Heart left ventricle (tissue), 13 donors: Measurements from ENCODE around the gene C2orf49.

Experiments used
- CTCF ChIP-seq, 12 donors: fragments of 200-600 bp; sonication (generic) in 4 of 12; IDR thresholded peaks; one replicate each; pipeline versions ENCODE4 v1.5.0 to v1.8.0; 2018 to 2022; ENCODE audit warnings: antibody characterized with exemption in 12 of 12, mild to moderate bottlenecking in 5 of 12
- POLR2A ChIP-seq, 2 donors: fragments of 450-650 bp; IDR thresholded peaks; one replicate each; pipeline ENCODE4 v1.6.1; 2017; ENCODE audit warnings: antibody characterized with exemption in 2 of 2, mild to moderate bottlenecking in 2 of 2, moderate library complexity in 2 of 2
- donor health status: ischemic (EF 13 %, LVEDD 7.1; RV severe dilation, severe dysfunction).
- donor health status: DM: no; HTN: yes; CAD: no.
- donor health status: DM: no; HTN: no; CAD: no.
- donor health status: ischemic (EF 25% LVEDD 6.9; RV normal size, moderate dysfunction).
- donor health status: ischemic (EF 25% LVEDD 5.7; RV mildly dilated, moderate dysfunction).
- donor health status: ischemic (EF 35%, LVEDD 5.7; RV mildly dilated, moderate dysfunction).
- donor health status: nonischemic (EF 11% LVEDD 7.7; RV severe dilation, severe dysfunction).
- donor health status: DM: yes; HTN: yes; CAD: no.
- donor health status: PGD.
- donor health status: ischemic (EF 29% LVEDD 5.4; RV normal size, mild dysfunction).
- donor health status: nonischemic (EF 23%, LVEDD 6.1; RV moderate dilation, normal function).

GRCh38 chr2:105307550-105307949 is 29.8 kb upstream of the C2orf49 start:
- TF ChIP-seq POLR2A (IDR thresholded peaks at IDR 0.05) (no peak), CTCF (IDR thresholded peaks at IDR 0.05) (no peak)
